ENCODE measurements around the gene NRK. TPM values are rescaled to one million over a fixed set of nuclear protein-coding genes. Genes with fewer than 3 reads are reported as not detected.
"Not testable (repeated sequence)": the region's sequence is repeated elsewhere in the genome, so short reads cannot be mapped to it uniquely, and the experiment has no call there.

Gene NRK
- polyA plus RNA-seq, result not detected

- H3K4me3 Mint-ChIP-seq, result no peak within 1 kb of the TSS
- peaks cover 0 to 9% (median 8%) of the 10 kb centered on the region in 6 donors for H3K9me3 Mint-ChIP-seq
- no peaks in the 10 kb centered on the region for H3K4me1 Mint-ChIP-seq
- peaks cover 10 to 16% (median 12%) of the 10 kb centered on the region in 3 donors for H3K27me3 Mint-ChIP-seq (ENCODE audit: low read depth in 3 of 3)
- H3K27ac Mint-ChIP-seq, result no peak within 1 kb of the TSS
- no peaks in the 10 kb centered on the region for H3K36me3 Mint-ChIP-seq
- DNase-seq, result no peak
Measured at GRCh38 chrX:105822138-105823091, at the start of gene NRK. Gene NRK, plus strand, starts transcription at chrX:105822539. Its CDS starts 307 bp downstream, at chrX:105822846.

GRCh38 chrX:105773801-105774200 lies 48.5 kb upstream of the NRK start:
- Mint-ChIP-seq H3K36me3 (peaks cover 0 to 3% (median 0%) of the 10 kb centered on the region in 3 donors), H3K4me3 (no peak overlapping the region), H3K4me1 (no peaks in the 10 kb centered on the region), H3K27me3 (ENCODE audit: low read depth in 3 of 3) (peaks cover 1 to 7% (median 1%) of the 10 kb centered on the region in 3 donors), H3K27ac (no peak overlapping the region), H3K9me3 (peaks cover 0 to 15% (median 3%) of the 10 kb centered on the region in 6 donors)
- no peak for DNase-seq

- peaks cover 0 to 8% (median 2%) of the 10 kb centered on the region in 6 donors for H3K9me3 Mint-ChIP-seq
- no peak for DNase-seq
- no peaks in the 10 kb centered on the region for H3K4me1 Mint-ChIP-seq
- H3K4me3 Mint-ChIP-seq, result no peak overlapping the region
- peaks cover 0 to 4% (median 1%) of the 10 kb centered on the region in 3 donors for H3K27me3 Mint-ChIP-seq (ENCODE audit: low read depth in 3 of 3)
- peaks cover 0 to 3% (median 0%) of the 10 kb centered on the region in 3 donors for H3K36me3 Mint-ChIP-seq
- H3K27ac Mint-ChIP-seq, result no peak overlapping the region
Measured at GRCh38 chrX:105775679-105776078, 46.7 kb upstream of the NRK start.

GRCh38 chrX:105781804-105782203 lies 40.5 kb upstream of the NRK start:
- Mint-ChIP-seq H3K4me1 (no peaks in the 10 kb centered on the region), H3K4me3 (no peak overlapping the region), H3K9me3 (peaks cover 0 to 6% (median 0%) of the 10 kb centered on the region in 6 donors), H3K36me3 (no peaks in the 10 kb centered on the region), H3K27me3 (ENCODE audit: low read depth in 3 of 3) (peaks cover 0 to 1% (median 0%) of the 10 kb centered on the region in 3 donors), H3K27ac (no peak overlapping the region)
- no peak for DNase-seq

GRCh38 chrX:105796877-105797276 lies 25.5 kb upstream of the NRK start:
- H3K27me3 Mint-ChIP-seq (ENCODE audit: low read depth in 3 of 3); H3K9me3 Mint-ChIP-seq; H3K27ac Mint-ChIP-seq; H3K4me3 Mint-ChIP-seq; DNase-seq; H3K4me1 Mint-ChIP-seq; H3K36me3 Mint-ChIP-seq: not testable (repeated sequence)

- no peak for DNase-seq
- no peak overlapping the region for H3K4me3 Mint-ChIP-seq
- H3K27ac Mint-ChIP-seq, result no peak overlapping the region
- H3K4me1 Mint-ChIP-seq, result no peaks in the 10 kb centered on the region
- peaks cover 0 to 2% (median 0%) of the 10 kb centered on the region in 3 donors for H3K27me3 Mint-ChIP-seq (ENCODE audit: low read depth in 3 of 3)
- H3K36me3 Mint-ChIP-seq, result no peaks in the 10 kb centered on the region
- peaks cover 0 to 6% (median 0%) of the 10 kb centered on the region in 6 donors for H3K9me3 Mint-ChIP-seq
Measured at GRCh38 chrX:105803891-105804290, 18.4 kb upstream of the NRK start.

GRCh38 chrX:105805655-105806054 lies 16.7 kb upstream of the NRK start:
- H3K4me3 Mint-ChIP-seq; H3K36me3 Mint-ChIP-seq; H3K9me3 Mint-ChIP-seq; H3K27me3 Mint-ChIP-seq (ENCODE audit: low read depth in 3 of 3); H3K4me1 Mint-ChIP-seq; H3K27ac Mint-ChIP-seq; DNase-seq: not testable (repeated sequence)

GRCh38 chrX:105816517-105816916 lies 5.8 kb upstream of the NRK start:
- Mint-ChIP-seq H3K27me3 (ENCODE audit: low read depth in 3 of 3) (peaks cover 5 to 14% (median 11%) of the 10 kb centered on the region in 3 donors), H3K9me3 (peaks cover 0 to 9% (median 5%) of the 10 kb centered on the region in 6 donors), H3K27ac (no peak overlapping the region), H3K4me3 (no peak overlapping the region), H3K4me1 (no peaks in the 10 kb centered on the region), H3K36me3 (no peaks in the 10 kb centered on the region)
- no peak for DNase-seq

- Mint-ChIP-seq H3K4me3 (no peak overlapping the region), H3K27ac (no peak overlapping the region), H3K4me1 (no peaks in the 10 kb centered on the region), H3K36me3 (no peaks in the 10 kb centered on the region), H3K9me3 (peaks cover 0 to 9% (median 8%) of the 10 kb centered on the region in 6 donors), H3K27me3 (ENCODE audit: low read depth in 3 of 3) (peaks cover 10 to 16% (median 12%) of the 10 kb centered on the region in 3 donors)
- DNase-seq, result no peak
Measured at GRCh38 chrX:105820247-105820646, 2.1 kb upstream of the NRK start.

GRCh38 chrX:105821471-105822121 lies 743 bp upstream of the NRK start:
- peaks cover 10 to 16% (median 12%) of the 10 kb centered on the region in 3 donors for H3K27me3 Mint-ChIP-seq (ENCODE audit: low read depth in 3 of 3)
- peaks cover 0 to 9% (median 8%) of the 10 kb centered on the region in 6 donors for H3K9me3 Mint-ChIP-seq
- no peaks in the 10 kb centered on the region for H3K36me3 Mint-ChIP-seq
- no peak overlapping the region for H3K27ac Mint-ChIP-seq
- DNase-seq, result no peak
- H3K4me1 Mint-ChIP-seq, result no peaks in the 10 kb centered on the region
- no peak overlapping the region for H3K4me3 Mint-ChIP-seq

GRCh38 chrX:105823092-105823455 lies 735 bp downstream of the NRK start:
- H3K27me3 Mint-ChIP-seq (ENCODE audit: low read depth in 3 of 3), result peaks cover 10 to 16% (median 14%) of the 10 kb centered on the region in 3 donors
- H3K9me3 Mint-ChIP-seq, result peaks cover 0 to 9% (median 8%) of the 10 kb centered on the region in 6 donors
- no peak overlapping the region for H3K27ac Mint-ChIP-seq
- no peak overlapping the region for H3K4me3 Mint-ChIP-seq
- no peak for DNase-seq
- H3K36me3 Mint-ChIP-seq, result no peaks in the 10 kb centered on the region
- no peaks in the 10 kb centered on the region for H3K4me1 Mint-ChIP-seq

GRCh38 chrX:105829011-105829410 lies 6.7 kb downstream of the NRK start:
- DNase-seq, result no peak
- H3K27ac Mint-ChIP-seq, result no peak overlapping the region
- H3K4me3 Mint-ChIP-seq, result no peak overlapping the region
- H3K36me3 Mint-ChIP-seq, result no peaks in the 10 kb centered on the region
- H3K27me3 Mint-ChIP-seq (ENCODE audit: low read depth in 3 of 3), result peaks cover 3 to 6% (median 5%) of the 10 kb centered on the region in 3 donors
- no peaks in the 10 kb centered on the region for H3K4me1 Mint-ChIP-seq
- H3K9me3 Mint-ChIP-seq, result peaks cover 0 to 2% (median 0%) of the 10 kb centered on the region in 6 donors

GRCh38 chrX:105837232-105837631 lies 14.9 kb downstream of the NRK start:
- no peak overlapping the region for H3K4me3 Mint-ChIP-seq
- peaks cover 0 to 6% (median 0%) of the 10 kb centered on the region in 6 donors for H3K9me3 Mint-ChIP-seq
- H3K4me1 Mint-ChIP-seq, result no peaks in the 10 kb centered on the region
- H3K27ac Mint-ChIP-seq, result no peak overlapping the region
- peaks cover 2 to 4% (median 2%) of the 10 kb centered on the region in 3 donors for H3K27me3 Mint-ChIP-seq (ENCODE audit: low read depth in 3 of 3)
- no peaks in the 10 kb centered on the region for H3K36me3 Mint-ChIP-seq
- DNase-seq, result no peak

- Mint-ChIP-seq H3K36me3 (no peaks in the 10 kb centered on the region), H3K4me3 (no peak overlapping the region), H3K4me1 (no peaks in the 10 kb centered on the region), H3K27ac (no peak overlapping the region), H3K27me3 (ENCODE audit: low read depth in 3 of 3) (peaks cover 0 to 6% (median 0%) of the 10 kb centered on the region in 3 donors), H3K9me3 (peaks cover 0 to 3% (median under 1%) of the 10 kb centered on the region in 6 donors)
- DNase-seq, result no peak
Measured at GRCh38 chrX:105845631-105846030, 23.3 kb downstream of the NRK start.
